NT2/D1 (cell line): ENCODE measurements around the gene FBLIM1.

Source experiments
- SUZ12 ChIP-seq: IDR thresholded peaks from 2 replicates; pipeline ENCODE4 v1.6.1; 2011; ENCODE audit not compliant: insufficient read length, insufficient read depth; ENCODE audit errors: extremely low read depth
- YY1 ChIP-seq: IDR thresholded peaks from 2 replicates; pipeline ENCODE4 v1.6.1; 2011; ENCODE audit not compliant: insufficient read length, insufficient read depth
- ZNF274 ChIP-seq: IDR thresholded peaks from 2 replicates; pipeline ENCODE4 v1.6.1; 2011; ENCODE audit warnings: mild to moderate bottlenecking, low read depth, low read length

DNA sequence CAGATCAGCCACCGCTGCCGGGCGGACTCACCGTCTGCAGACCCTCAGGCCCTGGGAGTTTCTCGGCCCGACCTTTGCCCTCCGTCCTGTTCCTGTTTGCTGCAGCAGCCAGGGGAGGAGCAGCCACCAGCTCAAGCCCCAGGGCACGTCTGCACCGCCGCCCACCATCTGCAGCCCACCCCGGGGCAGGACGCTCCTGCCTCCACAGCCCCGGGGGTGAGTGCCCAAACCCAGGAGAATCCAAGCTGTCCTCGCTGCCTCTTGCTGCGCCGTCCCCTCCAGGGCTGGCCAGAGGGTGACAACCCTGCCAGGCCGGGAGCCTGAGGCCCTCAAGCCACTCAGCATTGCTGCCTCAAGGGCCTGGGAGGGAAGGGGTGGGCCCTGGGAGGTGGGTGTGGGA lies 23.7 kb upstream of the FBLIM1 start:
- TF ChIP-seq YY1 (no peak), SUZ12 (no peak), ZNF274 (no peak)
